HG02763 (cell line): Measurements from ENCODE around the gene RHOT1.
"Not testable (repeated sequence)": the region's sequence is repeated elsewhere in the genome, so short reads cannot be mapped to it uniquely, and the experiment has no call there.

Experiments
- ATAC-seq: cut with Tn5 transposase; IDR thresholded peaks from one replicate; pipeline ENCODE4 v1.9.1; 2021; ENCODE audit warnings: mild to moderate bottlenecking, moderate library complexity; ENCODE audit not compliant: unreplicated experiment

RHOT1 gene

GRCh38 chr17:32123782-32124181 lies 18.5 kb upstream of the RHOT1 start:
- no peak for ATAC-seq

GRCh38 chr17:32124985-32125847 lies 17.1 kb upstream of the RHOT1 start:
- no peak for ATAC-seq

- ATAC-seq: no peak
Measured at GRCh38 chr17:32125848-32126153, 16.5 kb upstream of the RHOT1 start.

DNA sequence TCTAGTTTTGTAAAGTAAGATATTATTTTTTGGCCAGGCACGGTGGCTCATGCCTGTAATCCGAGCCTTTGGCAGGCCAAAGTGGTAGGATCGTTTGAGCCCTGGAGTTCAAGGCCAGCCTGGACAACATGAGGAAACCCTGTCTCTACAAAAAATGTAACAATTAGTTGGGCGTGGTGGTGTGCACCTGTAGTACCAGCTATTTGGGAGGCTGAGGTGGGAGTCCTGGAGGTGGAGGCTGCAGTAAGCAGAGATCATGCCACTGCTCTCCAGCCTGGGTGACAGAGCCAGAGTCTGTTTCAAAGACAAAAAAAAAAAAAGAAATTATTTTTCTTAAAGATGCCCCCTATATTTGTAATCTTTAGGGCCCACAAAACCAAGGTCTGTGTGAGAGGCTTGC lies 16.0 kb upstream of the RHOT1 start:
- no peak for ATAC-seq

GRCh38 chr17:32126746-32127145 lies 15.6 kb upstream of the RHOT1 start:
- ATAC-seq: no peak

DNA sequence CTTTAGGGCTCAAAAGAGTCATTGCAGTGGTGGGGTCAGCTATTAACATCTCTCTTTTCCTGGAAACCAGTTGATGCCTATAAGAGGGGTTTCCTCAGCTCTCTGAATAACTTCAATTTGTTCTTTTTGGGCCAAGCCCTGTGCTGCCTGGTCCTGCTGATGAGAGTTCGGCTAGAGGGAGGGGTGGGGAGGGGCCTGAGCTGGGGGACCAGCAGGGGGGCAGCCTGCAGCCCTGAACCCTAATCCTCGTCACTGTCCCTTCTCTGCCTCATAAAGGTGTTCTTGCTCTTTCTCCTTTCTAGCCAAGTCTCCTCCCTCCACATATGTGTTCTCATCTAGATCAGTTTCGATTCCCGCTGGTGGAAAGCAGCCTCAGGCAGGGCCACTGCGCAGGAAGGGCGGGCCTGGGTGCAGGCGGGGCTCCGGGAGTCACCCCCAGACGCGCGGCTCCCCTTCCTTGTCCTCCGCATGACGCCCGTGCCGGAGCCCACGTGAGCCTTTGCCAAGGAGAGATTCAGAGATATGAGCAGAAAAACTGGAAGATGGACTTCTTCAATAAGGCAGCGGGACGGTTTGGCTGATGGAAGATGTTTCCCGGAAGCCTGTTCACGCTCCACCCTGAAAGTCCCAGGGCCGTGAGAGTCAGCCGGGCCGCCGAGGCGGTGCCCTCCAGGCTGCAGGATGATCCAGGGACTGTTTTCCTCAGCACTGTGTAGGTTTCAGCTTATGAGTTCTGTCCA lies 15.0 kb upstream of the RHOT1 start:
- ATAC-seq: peak; percentile 85

DNA sequence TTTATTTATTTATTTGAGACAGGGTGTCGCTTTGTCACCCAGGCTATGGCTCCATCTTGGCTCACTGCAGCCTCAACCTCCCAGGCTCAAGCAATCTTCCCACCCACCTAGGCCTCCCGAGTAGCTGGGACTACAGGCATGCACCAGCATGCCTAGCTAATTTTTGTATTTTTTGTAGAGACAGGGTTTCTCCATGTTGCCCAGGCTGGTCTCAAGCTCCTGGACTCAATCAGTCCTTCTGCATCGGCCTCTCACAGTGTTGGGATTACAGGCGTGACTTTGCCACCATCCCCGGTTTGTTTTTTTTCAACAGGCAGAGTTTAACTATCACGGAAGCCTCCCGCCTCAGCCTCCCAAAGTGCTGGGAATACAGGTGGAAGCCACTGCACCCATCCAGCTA lies 13.8 kb upstream of the RHOT1 start:
- not testable (repeated sequence) for ATAC-seq

GRCh38 chr17:32135497-32136117 lies 6.7 kb upstream of the RHOT1 start:
- not testable (repeated sequence) for ATAC-seq

GRCh38 chr17:32136856-32137255 lies 5.4 kb upstream of the RHOT1 start:
- ATAC-seq: no peak

- not testable (repeated sequence) for ATAC-seq
Measured at GRCh38 chr17:32139504-32139903, 2.8 kb upstream of the RHOT1 start.

- ATAC-seq: no peak
Measured at GRCh38 chr17:32141258-32141657, 1.0 kb upstream of the RHOT1 start.

GRCh38 chr17:32141679-32142037 lies 644 bp upstream of the RHOT1 start:
- ATAC-seq: no peak

GRCh38 chr17:32142857-32143526 lies 690 bp downstream of the RHOT1 start:
- ATAC-seq: no peak

GRCh38 chr17:32143527-32143870 lies 1.2 kb downstream of the RHOT1 start:
- no peak for ATAC-seq

GRCh38 chr17:32144442-32144841 lies 2.1 kb downstream of the RHOT1 start:
- not testable (repeated sequence) for ATAC-seq

- no peak for ATAC-seq
Measured at GRCh38 chr17:32148351-32148750, 6.0 kb downstream of the RHOT1 start.

- ATAC-seq: no peak
Measured at GRCh38 chr17:32150358-32150757, 8.1 kb downstream of the RHOT1 start.

- ATAC-seq: no peak
Measured at GRCh38 chr17:32152130-32152529, 9.8 kb downstream of the RHOT1 start.

DNA sequence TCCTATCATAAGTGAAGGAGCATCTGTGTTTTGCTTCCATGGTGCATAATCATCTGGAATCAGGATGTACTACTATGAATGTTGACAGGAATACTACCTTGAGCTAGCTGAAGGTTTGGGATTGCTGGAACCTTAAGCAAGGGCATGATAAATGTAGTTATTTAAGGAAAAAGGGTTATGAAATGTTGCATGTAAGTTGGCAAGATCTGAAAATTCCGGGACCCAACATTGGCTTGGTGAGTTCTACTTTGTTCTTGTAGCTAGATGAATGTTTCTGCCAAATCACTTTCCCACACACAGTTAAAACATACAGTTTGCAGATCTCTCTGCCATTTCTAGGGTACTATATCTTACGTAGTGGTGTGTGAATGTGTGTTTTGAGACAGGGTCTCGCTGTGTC lies 13.6 kb downstream of the RHOT1 start:
- ATAC-seq: no peak

GRCh38 chr17:32156656-32157055 lies 14.4 kb downstream of the RHOT1 start:
- no peak for ATAC-seq

DNA sequence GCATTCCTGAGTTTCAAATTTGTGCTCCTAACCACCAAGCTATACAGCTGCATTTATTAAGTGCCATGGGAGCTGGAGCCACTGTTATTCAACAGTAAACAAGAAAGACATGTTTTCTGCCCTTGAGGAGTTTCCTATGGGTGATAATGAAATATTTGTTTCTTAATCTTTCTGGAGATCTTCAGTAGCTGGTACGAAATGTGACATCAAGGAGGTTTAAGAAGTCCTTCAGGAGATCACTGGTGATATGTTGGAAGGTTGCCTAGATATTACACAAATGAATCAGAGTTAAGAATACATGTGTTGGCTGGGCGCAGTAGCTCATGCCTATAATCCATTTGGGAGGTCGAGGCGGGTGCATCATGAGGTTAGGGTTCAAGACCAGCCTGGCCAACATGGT lies 14.9 kb downstream of the RHOT1 start:
- ATAC-seq: no peak
